ENCODE data around the gene C16orf54. TPM values are rescaled to one million over a fixed set of nuclear protein-coding genes. Genes with fewer than 3 reads are reported as not detected.
A peak's percentile ranks its signal among the peaks of the same experiment; 100 is the strongest.
"Not testable (repeated sequence)": the region's sequence is repeated elsewhere in the genome, so short reads cannot be mapped to it uniquely, and the experiment has no call there.

The C16orf54 gene
- polyA plus RNA-seq, 1 donor from 2014 or later = 50.6 TPM

GRCh38 chr16:29714396-29714795, 31.4 kb downstream of the C16orf54 start:
- H3K4me3 Mint-ChIP-seq = no peak overlapping the region
- no peak overlapping the region for H3K27ac Mint-ChIP-seq
- H3K27me3 Mint-ChIP-seq = peaks cover 2% of the 10 kb centered on the region
- no peaks in the 10 kb centered on the region for H3K36me3 Mint-ChIP-seq
- no peaks in the 10 kb centered on the region for H3K9me3 Mint-ChIP-seq
- peaks cover 6 to 13% (median 8%) of the 10 kb centered on the region in 3 donors for H3K4me1 Mint-ChIP-seq

DNA sequence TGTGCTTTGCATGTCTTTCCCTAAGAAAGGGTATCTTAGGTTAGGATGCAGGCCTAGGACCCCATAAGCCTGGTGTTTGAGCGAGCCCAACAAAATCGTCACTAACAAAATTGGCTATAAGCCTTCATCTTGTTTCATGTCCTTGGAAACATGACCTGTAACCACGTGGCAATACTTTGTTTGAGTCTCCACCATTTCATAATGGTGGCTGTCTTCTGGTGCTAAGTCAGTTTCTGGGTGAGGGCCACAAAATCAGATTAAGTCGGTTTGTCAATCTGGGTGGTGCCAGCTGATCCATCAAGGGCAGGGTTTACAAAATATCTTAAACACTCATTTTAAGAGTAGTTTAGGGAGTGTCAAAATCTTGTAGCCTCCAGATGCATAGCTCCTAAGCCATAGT, 33.0 kb downstream of the C16orf54 start:
- no peaks in the 10 kb centered on the region for H3K36me3 Mint-ChIP-seq
- H3K4me3 Mint-ChIP-seq = no peak overlapping the region
- H3K27me3 Mint-ChIP-seq = peaks cover 6% of the 10 kb centered on the region
- H3K4me1 Mint-ChIP-seq = peaks cover 3 to 15% (median 13%) of the 10 kb centered on the region in 3 donors
- H3K9me3 Mint-ChIP-seq = no peaks in the 10 kb centered on the region
- H3K27ac Mint-ChIP-seq = no peak overlapping the region

DNA sequence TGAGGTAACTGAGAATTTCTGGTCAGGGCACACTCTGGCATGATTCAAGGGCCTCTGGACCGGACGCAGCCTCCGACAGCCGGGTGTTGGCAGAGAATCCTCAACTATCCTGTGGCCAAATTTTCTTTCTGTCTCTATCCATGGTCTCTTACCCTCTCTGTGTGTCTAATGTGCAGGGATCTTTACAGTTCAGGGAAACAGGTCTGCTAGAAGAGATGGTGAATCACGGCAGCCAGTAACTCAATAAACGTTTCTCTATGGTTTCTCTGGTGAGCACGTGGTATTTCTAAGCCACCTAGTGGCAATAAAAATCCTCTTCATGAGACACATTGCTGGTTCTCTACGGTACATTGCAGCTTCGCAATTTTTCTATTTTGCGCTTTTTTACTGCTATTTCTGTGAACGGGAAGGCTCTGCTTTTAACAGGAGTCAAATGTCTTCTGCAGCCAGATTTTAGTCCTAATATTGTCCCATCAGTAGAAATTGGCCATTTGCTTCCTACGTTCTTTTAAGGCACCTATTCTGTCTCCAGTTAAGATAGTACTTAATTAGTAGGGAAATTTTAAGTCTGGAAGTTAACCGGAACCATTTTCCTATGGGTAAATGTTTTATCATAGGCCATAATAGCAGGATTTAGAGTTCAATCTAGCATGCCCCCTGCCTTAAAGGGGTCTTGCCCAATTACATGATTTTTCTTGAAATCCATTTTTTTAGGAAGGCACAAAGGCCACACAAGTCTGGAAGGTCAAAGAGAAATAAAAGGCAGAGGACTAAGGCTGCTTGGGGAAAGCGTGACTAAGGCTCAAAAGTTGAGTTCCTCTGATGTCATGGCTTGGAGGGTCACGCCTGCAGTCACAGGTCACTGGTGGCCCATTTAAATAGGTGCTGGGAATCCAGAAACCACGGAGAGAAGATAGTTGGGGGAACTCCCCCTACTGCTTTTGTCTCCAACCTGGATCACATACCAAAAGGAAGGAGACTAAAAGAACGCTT, 35.3 kb downstream of the C16orf54 start:
- Mint-ChIP-seq H3K4me1 (peaks cover 3 to 20% (median 13%) of the 10 kb centered on the region in 3 donors), H3K9me3 (no peaks in the 10 kb centered on the region), H3K27me3 (peaks cover 5% of the 10 kb centered on the region), H3K27ac (peak overlapping the region in 2 of 3 donors; percentile 3 to 18), H3K36me3 (no peaks in the 10 kb centered on the region), H3K4me3 (peak overlapping the region in 3 of 4 donors; percentile 3 to 51 (median 12))

DNA sequence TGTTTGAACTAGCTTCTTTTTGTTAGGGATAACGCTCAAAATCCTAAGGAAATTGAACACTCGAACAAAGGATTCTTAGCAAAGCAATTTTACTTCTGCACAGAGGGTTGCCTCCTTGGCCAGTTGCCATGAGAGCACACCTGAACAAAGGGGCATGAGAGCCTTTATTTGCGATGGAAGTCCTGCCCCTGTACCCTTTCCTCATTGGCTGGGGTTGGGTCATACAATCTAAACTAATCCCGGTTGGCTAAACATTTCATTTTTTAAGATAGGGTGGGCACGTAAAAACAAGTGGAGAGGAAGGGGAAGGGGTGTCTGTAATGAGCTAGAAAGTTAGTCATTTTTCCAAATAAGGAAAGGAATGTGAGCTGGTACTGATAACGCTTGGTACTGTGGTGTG, 36.1 kb downstream of the C16orf54 start:
- Mint-ChIP-seq H3K27ac (peak overlapping the region in 1 of 3 donors; percentile 17), H3K4me1 (peaks cover 3 to 20% (median 13%) of the 10 kb centered on the region in 3 donors)
- not testable (repeated sequence) for H3K36me3 Mint-ChIP-seq, H3K9me3 Mint-ChIP-seq, H3K27me3 Mint-ChIP-seq, H3K4me3 Mint-ChIP-seq

DNA sequence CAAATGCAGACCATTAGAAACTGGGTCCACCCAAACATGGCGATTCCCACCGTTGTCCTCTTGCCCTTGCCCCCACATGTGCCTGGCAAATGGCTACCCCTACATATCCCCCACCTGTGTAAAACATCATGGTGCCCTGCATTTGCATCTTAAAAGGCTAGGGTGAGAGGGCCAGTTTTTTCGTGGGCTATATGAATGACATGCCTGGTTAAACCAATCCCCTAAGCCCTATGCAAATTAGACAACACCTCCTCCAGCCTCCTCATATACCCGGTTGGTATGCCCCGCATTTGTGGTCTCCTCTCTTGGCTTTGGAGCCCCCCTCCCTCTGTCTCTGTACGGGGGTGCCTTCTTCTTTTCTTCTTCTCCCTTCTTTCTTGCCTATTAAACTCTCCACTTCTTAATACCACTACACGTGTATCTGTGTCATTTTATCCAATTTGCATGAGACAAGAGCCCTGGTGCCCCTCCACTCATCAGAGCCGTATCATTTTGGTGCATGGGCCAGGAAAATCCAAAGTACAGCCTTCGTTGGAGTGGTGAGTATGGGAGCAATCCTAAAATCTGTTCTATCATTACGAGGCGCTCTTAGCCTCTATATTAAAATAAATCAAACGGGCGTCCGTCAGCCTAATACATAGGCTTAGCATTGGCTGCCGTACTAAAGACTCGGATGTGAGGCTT, 36.7 kb downstream of the C16orf54 start:
- Mint-ChIP-seq H3K27ac (peak overlapping the region in 1 of 3 donors; percentile 17), H3K9me3 (no peaks in the 10 kb centered on the region), H3K4me1 (peaks cover 3 to 20% (median 15%) of the 10 kb centered on the region in 3 donors), H3K36me3 (no peaks in the 10 kb centered on the region), H3K27me3 (peaks cover 5% of the 10 kb centered on the region), H3K4me3 (peak overlapping the region in 1 of 4 donors; percentile 5)

GRCh38 chr16:29707160-29707559, 38.6 kb downstream of the C16orf54 start:
- not testable (repeated sequence) for H3K9me3 Mint-ChIP-seq, H3K27ac Mint-ChIP-seq, H3K27me3 Mint-ChIP-seq, H3K36me3 Mint-ChIP-seq, H3K4me3 Mint-ChIP-seq
- H3K4me1 Mint-ChIP-seq = peaks cover 10 to 25% (median 22%) of the 10 kb centered on the region in 3 donors

GRCh38 chr16:29705030-29705429, 40.8 kb downstream of the C16orf54 start:
- peaks cover 19 to 29% (median 24%) of the 10 kb centered on the region in 3 donors for H3K4me1 Mint-ChIP-seq
- H3K9me3 Mint-ChIP-seq = peaks cover 0 to 8% (median 0%) of the 10 kb centered on the region in 3 donors
- H3K27me3 Mint-ChIP-seq = peaks cover 5% of the 10 kb centered on the region
- no peak overlapping the region for H3K27ac Mint-ChIP-seq
- H3K36me3 Mint-ChIP-seq = no peaks in the 10 kb centered on the region
- H3K4me3 Mint-ChIP-seq = peak overlapping the region in 1 of 4 donors; percentile 22

- Mint-ChIP-seq H3K4me3 (peak overlapping the region; percentile 51 to 91 (median 78)), H3K27me3 (peaks cover 2% of the 10 kb centered on the region), H3K9me3 (peaks cover 0 to 9% (median 6%) of the 10 kb centered on the region in 3 donors), H3K4me1 (peaks cover 17 to 19% (median 18%) of the 10 kb centered on the region in 3 donors), H3K36me3 (no peaks in the 10 kb centered on the region), H3K27ac (peak overlapping the region; percentile 91 to 95 (median 94))
Observed at GRCh38 chr16:29702269-29702668, 43.5 kb downstream of the C16orf54 start.

GRCh38 chr16:29701214-29701555, 44.6 kb downstream of the C16orf54 start:
- peak overlapping the region in 2 of 4 donors; percentile 86 to 91 for H3K4me3 Mint-ChIP-seq
- H3K27me3 Mint-ChIP-seq = peaks cover 2% of the 10 kb centered on the region
- H3K9me3 Mint-ChIP-seq = peaks cover 0 to 9% (median 6%) of the 10 kb centered on the region in 3 donors
- peak overlapping the region in 2 of 3 donors; percentile 91 to 94 for H3K27ac Mint-ChIP-seq
- H3K36me3 Mint-ChIP-seq = no peaks in the 10 kb centered on the region
- H3K4me1 Mint-ChIP-seq = peaks cover 17 to 19% (median 18%) of the 10 kb centered on the region in 3 donors

GRCh38 chr16:29700253-29700987, 45.4 kb downstream of the C16orf54 start:
- peaks cover 2% of the 10 kb centered on the region for H3K27me3 Mint-ChIP-seq
- peak overlapping the region; percentile 4 to 91 (median 68) for H3K4me3 Mint-ChIP-seq
- H3K36me3 Mint-ChIP-seq = no peaks in the 10 kb centered on the region
- H3K9me3 Mint-ChIP-seq = peaks cover 0 to 9% (median 6%) of the 10 kb centered on the region in 3 donors
- H3K4me1 Mint-ChIP-seq = peaks cover 17 to 19% (median 18%) of the 10 kb centered on the region in 3 donors
- peak overlapping the region in 2 of 3 donors; percentile 87 to 91 for H3K27ac Mint-ChIP-seq

DNA sequence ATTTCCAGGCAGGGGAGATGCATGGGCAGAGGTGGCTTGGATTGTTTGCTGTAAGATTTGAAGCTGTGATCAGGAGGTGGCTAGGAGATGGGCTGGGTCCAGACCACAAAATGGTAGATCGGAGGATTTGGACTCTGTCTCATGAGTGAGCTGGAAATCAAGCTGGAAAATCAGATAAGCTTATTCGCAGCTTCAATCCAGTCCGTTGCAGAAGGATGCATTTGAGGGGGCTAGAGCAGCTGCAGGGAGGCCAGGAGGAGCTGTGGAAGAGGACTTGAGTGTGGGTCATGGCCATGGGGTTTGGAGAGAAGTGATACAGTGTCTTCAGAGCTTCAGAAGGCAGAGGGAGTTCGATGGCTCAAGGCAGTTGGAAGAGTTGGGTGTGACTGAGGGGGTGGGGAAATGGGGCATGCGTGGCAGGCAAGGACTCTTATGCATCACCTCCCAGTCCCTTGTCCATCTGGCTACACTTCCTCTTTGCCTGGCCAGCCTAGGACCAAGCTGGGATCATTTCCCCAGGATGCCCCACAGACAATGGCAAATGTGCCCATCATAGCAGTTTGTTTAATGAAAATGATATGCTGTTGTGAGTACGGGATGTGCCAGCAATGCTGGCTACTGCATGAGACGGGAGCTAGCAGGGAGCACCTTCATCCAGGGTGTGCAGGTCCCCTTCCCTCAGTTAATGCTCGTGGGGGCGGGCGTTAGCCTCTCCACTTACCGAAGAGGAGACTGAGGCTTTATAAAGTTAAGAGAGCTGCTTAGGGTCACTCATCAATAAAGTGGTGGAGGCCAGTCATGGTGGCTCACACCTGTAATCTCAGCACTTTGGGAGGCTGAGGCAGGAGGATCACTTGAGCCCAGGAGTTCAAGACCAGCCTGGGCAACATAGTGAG, 46.2 kb downstream of the C16orf54 start:
- no peak overlapping the region for H3K4me3 Mint-ChIP-seq
- no peaks in the 10 kb centered on the region for H3K36me3 Mint-ChIP-seq
- peaks cover 2% of the 10 kb centered on the region for H3K27me3 Mint-ChIP-seq
- peaks cover 0 to 9% (median 6%) of the 10 kb centered on the region in 3 donors for H3K9me3 Mint-ChIP-seq
- peaks cover 17 to 19% (median 18%) of the 10 kb centered on the region in 3 donors for H3K4me1 Mint-ChIP-seq
- H3K27ac Mint-ChIP-seq = peak overlapping the region in 2 of 3 donors; percentile 44 to 53

GRCh38 chr16:29698484-29699323, 47.1 kb downstream of the C16orf54 start:
- Mint-ChIP-seq H3K27me3 (peaks cover 2% of the 10 kb centered on the region), H3K9me3 (peaks cover 0 to 9% (median 6%) of the 10 kb centered on the region in 3 donors), H3K4me1 (peaks cover 16 to 19% (median 17%) of the 10 kb centered on the region in 3 donors), H3K36me3 (no peaks in the 10 kb centered on the region), H3K27ac (peak overlapping the region in 1 of 3 donors; percentile 44), H3K4me3 (no peak overlapping the region)

- no peak overlapping the region for H3K27ac Mint-ChIP-seq
- H3K4me1 Mint-ChIP-seq = peaks cover 14 to 19% (median 17%) of the 10 kb centered on the region in 3 donors
- H3K36me3 Mint-ChIP-seq = no peaks in the 10 kb centered on the region
- H3K27me3 Mint-ChIP-seq = peaks cover 2% of the 10 kb centered on the region
- H3K4me3 Mint-ChIP-seq = no peak overlapping the region
- H3K9me3 Mint-ChIP-seq = peaks cover 0 to 9% (median 6%) of the 10 kb centered on the region in 3 donors
Observed at GRCh38 chr16:29698042-29698441, 47.7 kb downstream of the C16orf54 start.

Measured in IgD-negative memory B cell (primary cell).